NCI-H524 treated with DMSO at 0.1 percent for 48 hours (cell line): ENCODE results near the gene UBP1.
"Not testable (repeated sequence)": the region's sequence is repeated elsewhere in the genome, so short reads cannot be mapped to it uniquely, and the experiment has no call there.

ENCODE experiments used
- DNase-seq: peaks from one replicate; lab custom pipeline; 2025; lab: John Stamatoyannopoulos, UW

The UBP1 gene

DNA sequence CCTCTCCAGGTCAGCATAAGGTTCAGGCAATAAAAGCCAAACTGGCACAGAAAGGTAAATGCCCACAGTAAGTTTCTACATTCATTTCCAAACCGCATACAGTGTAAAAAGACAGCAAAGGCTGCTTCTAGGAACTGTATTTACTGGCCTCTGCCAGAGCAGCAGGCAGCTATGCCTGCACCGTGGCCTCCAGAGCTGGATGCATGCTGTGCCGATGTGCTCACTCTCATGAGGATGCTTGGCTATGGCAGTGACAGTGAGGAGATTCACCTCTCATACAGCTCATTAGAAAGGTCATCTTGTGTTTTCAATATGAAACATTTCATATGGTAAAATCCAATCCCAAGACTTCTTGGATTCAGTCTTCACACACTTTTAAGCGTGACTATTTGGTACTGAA lies 50.3 kb downstream of the UBP1 start:
- DNase-seq, result no peak

- DNase-seq, result no peak
These were observed 51.7 kb downstream of the UBP1 start for GRCh38 chr3:33388374-33389100.

DNA sequence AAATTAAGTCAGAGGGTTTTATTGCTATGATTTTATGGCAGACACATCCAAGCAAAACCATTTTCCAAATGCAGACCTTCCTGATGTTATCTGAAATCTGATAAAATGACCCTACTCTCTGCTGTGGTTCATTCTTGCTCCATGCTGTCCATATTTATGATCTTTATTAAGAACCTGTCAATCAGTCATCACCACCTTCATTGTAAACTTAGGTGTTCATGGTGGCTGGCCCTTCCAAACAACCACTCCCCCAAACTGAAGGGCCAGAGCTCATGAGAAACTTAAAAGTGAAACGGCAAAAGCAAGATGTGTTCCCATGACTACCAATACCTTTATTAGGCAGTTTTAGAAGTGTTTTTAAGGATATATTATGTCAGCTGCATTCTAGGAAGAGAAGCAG lies 53.6 kb downstream of the UBP1 start:
- DNase-seq, result no peak

- DNase-seq, result no peak
These were observed 54.8 kb downstream of the UBP1 start for GRCh38 chr3:33385423-33385822.

GRCh38 chr3:33383951-33384350 lies 56.3 kb downstream of the UBP1 start:
- DNase-seq, result no peak

GRCh38 chr3:33380653-33381052 lies 59.6 kb downstream of the UBP1 start:
- no peak for DNase-seq

DNA sequence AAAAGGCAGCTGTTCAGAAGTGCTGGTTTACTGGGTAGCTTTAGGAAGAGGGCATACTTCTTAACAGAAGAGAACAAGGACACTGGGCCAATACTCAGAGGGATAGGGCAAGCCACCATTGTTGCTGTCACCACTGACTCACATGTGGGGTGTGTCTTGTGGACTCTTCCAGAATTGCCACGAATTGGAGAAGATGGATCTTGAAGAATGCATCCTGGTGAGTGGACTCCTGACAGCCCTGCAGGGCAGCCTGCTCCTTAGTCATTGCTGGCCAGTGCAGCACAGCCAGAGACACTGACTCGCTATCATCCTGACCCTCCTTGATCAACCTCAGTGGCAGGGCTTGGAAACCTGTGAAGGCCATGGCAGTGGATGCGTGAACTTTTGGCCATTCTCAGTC lies 62.3 kb downstream of the UBP1 start:
- no peak for DNase-seq

DNA sequence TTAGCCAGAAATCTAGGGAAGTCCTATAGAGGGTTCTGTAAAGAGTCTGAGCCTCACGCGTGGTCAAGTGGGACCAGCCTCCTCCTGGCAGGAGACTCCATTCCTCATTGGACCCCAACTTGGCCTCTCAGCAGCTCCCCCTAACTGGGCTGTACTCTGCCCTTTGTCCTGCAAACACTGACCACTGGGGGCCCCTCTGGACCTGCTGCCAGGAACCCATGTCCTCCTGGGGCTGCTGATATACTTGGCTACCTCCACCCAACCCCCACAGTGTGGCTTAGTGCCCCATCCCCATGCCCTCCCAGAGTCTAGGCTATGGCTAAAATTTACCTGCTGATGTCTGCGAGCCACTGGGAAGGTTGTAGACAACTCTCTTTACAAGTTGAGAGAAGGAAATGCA lies 62.7 kb downstream of the UBP1 start:
- no peak for DNase-seq

GRCh38 chr3:33373082-33373437 lies 67.1 kb downstream of the UBP1 start:
- DNase-seq, result no peak

DNA sequence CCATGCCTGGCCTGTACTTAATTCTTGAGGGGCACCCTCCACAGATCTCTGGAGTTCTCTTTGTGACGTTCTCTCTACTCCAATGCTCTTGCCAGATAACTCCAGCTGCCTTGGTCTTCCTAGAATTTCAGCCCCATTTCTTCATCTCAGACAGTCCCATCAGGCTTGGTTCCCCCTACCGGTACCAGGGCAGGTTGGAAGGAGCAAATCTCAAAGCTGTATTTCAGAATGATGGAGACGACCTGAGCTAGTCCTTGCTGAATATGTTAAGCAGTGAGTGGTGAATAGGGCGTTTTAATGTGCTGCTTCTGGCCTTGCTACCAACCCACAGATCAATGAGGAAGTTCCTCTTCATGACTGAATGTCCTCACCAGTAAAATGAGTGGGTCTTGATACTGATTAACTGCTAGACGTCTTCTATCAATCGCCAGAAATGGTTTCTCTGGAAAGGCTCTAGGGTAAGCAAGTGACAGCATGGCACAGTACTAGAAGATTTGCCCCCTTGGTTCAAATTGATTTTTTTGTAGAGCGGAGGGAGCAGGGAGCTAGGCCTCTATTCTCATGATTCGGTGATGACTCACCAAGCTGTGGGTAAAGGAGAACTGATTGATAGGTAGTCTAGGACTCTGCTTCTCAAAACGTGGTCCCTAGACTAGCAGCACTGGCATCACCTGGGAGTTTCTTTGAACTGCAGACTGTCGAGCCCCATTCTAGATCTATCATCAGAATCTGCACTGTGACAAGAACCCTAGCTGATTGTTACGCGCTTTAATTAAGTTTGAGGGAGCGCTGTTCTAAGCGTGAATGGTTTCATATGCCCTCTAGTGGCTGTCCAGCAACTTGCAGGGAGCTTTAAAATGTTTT lies 67.8 kb downstream of the UBP1 start:
- DNase-seq, result no peak

DNA sequence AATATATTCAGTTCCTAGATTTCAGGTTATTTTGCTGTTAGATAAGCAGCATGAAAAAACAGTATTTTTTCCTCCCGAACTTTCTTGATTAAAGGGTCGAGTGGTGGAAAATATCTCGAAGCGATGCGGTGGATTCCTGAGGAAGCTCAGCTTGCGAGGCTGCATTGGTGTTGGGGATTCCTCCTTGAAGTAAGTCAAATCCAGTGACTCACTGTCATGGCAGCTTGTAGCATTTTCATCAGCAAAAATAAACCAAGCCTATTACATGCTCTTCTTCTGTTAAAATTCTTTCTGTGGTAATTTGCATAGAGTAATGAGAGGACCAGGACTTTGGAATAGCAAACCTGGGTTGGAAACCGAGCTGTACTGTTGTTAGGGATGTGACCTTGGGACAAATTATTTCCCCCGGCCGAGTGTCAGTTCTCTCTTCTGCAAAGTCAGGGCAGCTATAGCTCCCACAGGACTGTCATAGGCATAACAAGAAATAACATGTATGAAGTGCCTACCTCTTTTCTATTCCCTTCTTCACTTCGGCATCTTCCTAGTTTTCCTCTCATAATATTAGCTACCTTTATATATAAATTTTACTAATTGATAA lies 75.6 kb downstream of the UBP1 start:
- DNase-seq, result no peak

DNA sequence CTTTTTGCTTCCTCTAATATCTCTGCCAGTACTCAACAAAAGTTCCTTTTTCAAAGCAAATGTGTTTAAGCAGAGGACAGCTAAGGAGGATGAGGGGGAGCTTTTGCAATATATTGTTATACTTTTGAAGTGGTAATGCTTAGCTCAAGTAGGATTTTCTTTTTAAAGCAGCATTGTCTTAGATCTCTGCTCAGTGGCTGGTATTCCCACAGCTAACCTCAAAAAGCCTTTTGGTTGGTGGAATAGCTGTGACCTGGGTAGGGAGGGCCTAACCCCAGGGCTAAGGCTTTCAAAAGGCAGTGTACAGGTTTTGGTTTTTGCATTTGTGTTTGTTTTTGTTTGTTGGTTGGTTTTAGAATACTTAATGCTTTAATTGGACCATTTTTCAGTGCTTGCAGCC lies 76.1 kb downstream of the UBP1 start:
- no peak for DNase-seq

- no peak for DNase-seq
These were observed 76.9 kb downstream of the UBP1 start for GRCh38 chr3:33363113-33363800.

DNA sequence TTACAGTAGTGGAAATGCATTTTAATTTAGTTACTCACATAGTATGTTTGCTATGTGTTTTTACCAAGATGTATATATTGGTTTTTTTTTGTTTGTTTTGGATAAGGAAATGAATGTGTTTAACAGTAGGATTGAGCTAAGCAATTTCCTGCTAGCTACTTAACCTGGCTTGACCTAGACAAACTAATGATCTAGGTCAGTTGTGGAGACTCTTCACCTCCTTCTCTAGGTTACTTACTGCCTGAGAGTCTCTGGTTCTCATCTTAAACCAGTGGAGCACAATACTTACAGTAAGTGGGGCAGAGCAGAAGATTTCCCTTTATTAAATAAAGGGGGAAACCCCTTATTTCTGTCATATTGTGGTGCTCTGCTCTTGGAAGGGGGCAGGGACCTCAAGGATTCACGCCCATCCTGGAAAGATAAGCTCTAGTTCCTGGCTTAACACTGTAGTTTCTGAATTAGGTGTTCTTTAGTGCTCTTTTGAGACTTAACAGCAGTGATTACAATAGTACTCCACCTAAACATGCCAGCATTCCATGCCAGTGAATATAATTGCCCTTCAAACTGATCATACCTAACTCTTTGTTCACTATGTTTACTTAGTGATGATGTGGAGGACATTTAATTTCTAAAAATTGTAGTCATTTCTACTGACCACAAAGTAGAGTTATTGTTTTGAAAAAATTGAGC lies 79.9 kb downstream of the UBP1 start:
- no peak for DNase-seq

DNA sequence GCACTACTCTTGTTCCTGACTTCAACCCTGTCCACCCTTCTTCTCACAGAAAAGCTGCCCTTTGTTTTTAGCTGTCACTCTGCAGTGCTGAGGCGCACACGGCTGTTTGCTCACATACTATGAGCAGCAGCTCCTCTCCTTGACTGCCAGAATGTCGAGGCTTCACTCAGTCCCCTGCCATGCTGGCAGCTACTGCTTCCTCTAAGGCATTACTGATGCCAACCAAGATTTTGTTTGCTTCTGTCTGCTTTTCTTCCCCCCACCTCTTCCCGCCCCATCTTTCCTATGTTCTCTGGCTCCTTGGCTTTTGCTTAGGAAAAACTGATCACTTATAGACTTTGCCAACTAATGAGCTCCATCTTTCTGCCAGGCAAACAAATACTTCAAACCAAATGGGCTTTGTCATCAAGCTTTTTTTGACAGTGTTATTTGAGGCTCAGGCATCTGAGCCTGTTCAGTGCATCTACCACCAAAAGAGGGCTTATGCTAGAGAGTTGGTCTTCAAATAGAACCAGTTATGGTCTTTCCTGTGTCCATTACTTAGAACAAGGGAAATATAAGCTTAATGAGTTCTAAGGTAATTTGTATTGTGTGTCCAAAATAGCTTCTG lies 81.9 kb downstream of the UBP1 start:
- DNase-seq, result no peak

- DNase-seq, result no peak
These were observed 84.6 kb downstream of the UBP1 start for GRCh38 chr3:33355611-33356010.

DNA sequence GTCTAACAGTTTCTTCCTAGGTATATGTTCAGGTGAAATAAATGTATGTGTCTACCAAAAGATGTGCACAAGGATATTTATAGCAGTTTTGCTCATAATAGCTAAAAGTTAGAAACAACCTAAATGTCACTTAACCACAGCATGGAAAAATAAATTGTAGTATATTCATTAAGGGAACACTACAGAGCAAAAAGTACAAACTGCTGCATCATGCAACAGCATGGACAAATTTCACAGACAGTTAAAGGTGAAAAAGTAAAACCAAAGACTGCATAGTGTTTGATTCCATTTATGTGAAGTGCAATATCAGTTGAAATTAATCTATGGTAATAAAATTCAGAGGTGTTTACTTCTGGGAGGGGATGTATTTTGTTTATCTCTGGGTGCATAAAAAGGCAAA lies 100.4 kb downstream of the UBP1 start:
- DNase-seq, result no peak

GRCh38 chr3:33338936-33339465 lies 101.2 kb downstream of the UBP1 start:
- not testable (repeated sequence) for DNase-seq
